Adrenal gland (tissue), 12 donors: ENCODE data around the gene TFDP1. TPM values are rescaled to one million over a fixed set of nuclear protein-coding genes. Genes with fewer than 3 reads are reported as not detected.

Experiments
- DNase-seq, 7 donors: peaks; one replicate each; pipeline ENCODE4 v3.0.0-alpha.2; 2019 to 2020
- H3K27ac ChIP-seq, 5 donors: fragments of 200-600 bp; sonication (generic) in 4 of 5; 1 replicate in 3 of 5; 2 replicates in 2 of 5; pipeline versions ENCODE4 v1.5.1 to v1.8.0; 2016 to 2020; ENCODE audit warnings: mild to moderate bottlenecking in 1 of 5
- H3K27me3 ChIP-seq: fragments of 200-600 bp; 2 replicates; pipeline ENCODE4 v1.8.0; 2021
- H3K36me3 ChIP-seq, 2 donors: fragments of 200-600 bp; replicated peaks in 1 of 2; 1 replicate in 1 of 2; 2 replicates in 1 of 2; pipeline versions ENCODE4 v1.5.1 to v1.8.0; 2018 to 2022
- H3K4me1 ChIP-seq, 2 donors: fragments of 200-600 bp; replicated peaks in 1 of 2; 1 replicate in 1 of 2; 2 replicates in 1 of 2; pipeline versions ENCODE4 v1.5.1 to v1.8.0; 2018 to 2021
- H3K4me3 ChIP-seq, 4 donors: fragments of 200-600 bp; sonication (generic) in 3 of 4; one replicate each; pipeline ENCODE4 v1.5.1; 2016 to 2018
- H3K9me3 ChIP-seq, 3 donors: fragments of 200-600 bp; sonication (generic) in 1 of 3; replicated peaks in 1 of 3; 1 replicate in 2 of 3; 2 replicates in 1 of 3; pipeline versions ENCODE4 v1.5.1 to v1.8.0; 2016 to 2021
- POLR2A ChIP-seq, 2 donors: fragments of 450-650 bp; IDR thresholded peaks; one replicate each; pipeline ENCODE4 v1.6.1; 2017; ENCODE audit warnings: antibody characterized with exemption in 2 of 2, mild to moderate bottlenecking in 2 of 2, moderate library complexity in 1 of 2
- WGBS, 4 donors: extraction: QIAGEN DNeasy Blood & Tissue Kit in 2 of 4; methylation state at CpG; one replicate each; pipeline versions ENCODE4 v1.1.5 to v1.1.7; 2013 to 2017; 5-methylcytosine and 5-hydroxymethylcytosine counted together
- intact Hi-C, 2 donors: fragments of 100-400 bp; cut with DNase I; formaldehyde crosslinking; loops; one replicate each; pipeline versions ENCODE4 v1.14.1 to v1.15.0; 2022 to 2023
- polyA plus RNA-seq, 3 donors: library from polyadenylated mRNA; stranded (reverse); fragments of 200-250 nt in 2 of 3; fragments of 350-450 nt in 1 of 3; fragmentation: Illumina TruSeq in 1 of 3; extraction: RNeasy Lipid Tissue Mini Kit (QIAGEN cat#74804) in 1 of 3; gene quantifications; one replicate each; pipeline ENCODE4 v1.2.3, GENCODE V29; 2013 to 2014
- total RNA-seq, 9 donors: library from RNA; depleted of rRNA in 4 of 9; stranded (reverse); fragments of >200 nt in 4 of 9; fragments of 120-200 nt in 1 of 9; fragmentation: NEBNext Ultra II Directional in 1 of 9; extraction: Animal tissue kit (Norgen Biotek cat#: 25700) in 1 of 9; gene quantifications; one replicate each; pipeline versions ENCODE4 v1.1.0 to v1.2.4, GENCODE V29; 2013 to 2023
- TF ChIP-seq, protein P1 (sequence below), 6 experiments: fragments of 450-650 bp in 4 of 6; fragments of 200-600 bp in 2 of 6; sonication (generic) in 1 of 6; IDR thresholded peaks; 1 replicate in 5 of 6; 2 replicates in 1 of 6; pipeline versions ENCODE4 v1.5.1 to v1.8.0; 2016 to 2021; ENCODE audit warnings: antibody characterized with exemption in 6 of 6, mild to moderate bottlenecking in 2 of 6, moderate library complexity in 1 of 6
- donor health status: healthy with polysubstance abuse.
- donor health status: Bipolar disorder and iron deficiency.
- donor health status: DM: yes; HTN: yes; CAD: no.
- donor health status: DM: no; HTN: no; CAD: no.
- donor health status: DM: no; HTN: no; CAD: no.
- donor health status: DM: yes; HTN: yes; CAD: no.

Gene TFDP1
- total and polyA plus RNA-seq, 12 donors: 16.5 to 50.0 (median 35.5) TPM

GRCh38 chr13:113551081-113552000 lies 33.2 kb upstream of the TFDP1 start:
- TF ChIP-seq, protein P1, sequence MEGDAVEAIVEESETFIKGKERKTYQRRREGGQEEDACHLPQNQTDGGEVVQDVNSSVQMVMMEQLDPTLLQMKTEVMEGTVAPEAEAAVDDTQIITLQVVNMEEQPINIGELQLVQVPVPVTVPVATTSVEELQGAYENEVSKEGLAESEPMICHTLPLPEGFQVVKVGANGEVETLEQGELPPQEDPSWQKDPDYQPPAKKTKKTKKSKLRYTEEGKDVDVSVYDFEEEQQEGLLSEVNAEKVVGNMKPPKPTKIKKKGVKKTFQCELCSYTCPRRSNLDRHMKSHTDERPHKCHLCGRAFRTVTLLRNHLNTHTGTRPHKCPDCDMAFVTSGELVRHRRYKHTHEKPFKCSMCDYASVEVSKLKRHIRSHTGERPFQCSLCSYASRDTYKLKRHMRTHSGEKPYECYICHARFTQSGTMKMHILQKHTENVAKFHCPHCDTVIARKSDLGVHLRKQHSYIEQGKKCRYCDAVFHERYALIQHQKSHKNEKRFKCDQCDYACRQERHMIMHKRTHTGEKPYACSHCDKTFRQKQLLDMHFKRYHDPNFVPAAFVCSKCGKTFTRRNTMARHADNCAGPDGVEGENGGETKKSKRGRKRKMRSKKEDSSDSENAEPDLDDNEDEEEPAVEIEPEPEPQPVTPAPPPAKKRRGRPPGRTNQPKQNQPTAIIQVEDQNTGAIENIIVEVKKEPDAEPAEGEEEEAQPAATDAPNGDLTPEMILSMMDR (IDR thresholded peaks at IDR 0.05): no peak
- TF ChIP-seq POLR2A (IDR thresholded peaks at IDR 0.05): no peak
- Histone ChIP-seq H3K4me3 (no peak overlapping the region), H3K36me3 (peaks cover 0 to 18% of the 10 kb centered on the region in 2 donors), H3K9me3 (no peaks in the 10 kb centered on the region), H3K4me1 (peaks cover 0 to 2% of the 10 kb centered on the region in 2 donors), H3K27ac (no peak overlapping the region), H3K27me3 (no peaks in the 10 kb centered on the region)
- WGBS, 4 donors: 85 to 93% (median 89%) methylated on average over 15 to 16 of the region's 16 CpGs
- DNase-seq: peak in 2 of 7 donors; percentile 13 to 47
- intact Hi-C loops: no loop called here

DNA sequence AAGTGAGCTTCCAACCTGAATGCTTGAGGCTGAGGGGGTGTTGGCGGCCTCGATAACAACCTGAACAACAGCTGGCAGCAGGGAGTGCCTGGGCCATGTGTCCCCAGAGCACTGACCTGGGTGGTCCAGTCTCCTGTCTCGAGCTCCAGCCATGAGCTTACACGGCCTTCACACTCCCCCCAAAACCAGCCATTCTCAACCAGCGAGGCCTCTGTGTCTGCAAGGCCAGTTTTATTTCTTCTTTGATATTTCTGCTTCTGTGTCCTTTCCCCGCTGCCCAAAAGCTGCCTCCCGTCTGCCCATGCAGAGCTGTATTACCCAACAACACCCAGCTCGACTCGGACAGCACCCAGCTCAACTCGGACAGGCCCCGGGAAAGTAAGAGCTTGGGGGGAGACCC lies 32.5 kb upstream of the TFDP1 start:
- no peaks in the 10 kb centered on the region for H3K9me3 ChIP-seq
- H3K27me3 ChIP-seq: no peaks in the 10 kb centered on the region
- H3K36me3 ChIP-seq: peaks cover 0 to 18% of the 10 kb centered on the region in 2 donors
- peak in 1 of 7 donors; percentile 16 for DNase-seq
- no peak overlapping the region for H3K4me3 ChIP-seq
- intact Hi-C loops: no loop called here
- H3K4me1 ChIP-seq: no peaks in the 10 kb centered on the region
- H3K27ac ChIP-seq: no peak overlapping the region
- TF ChIP-seq, protein P1 (IDR thresholded peaks at IDR 0.05): no peak
- no peak for TF ChIP-seq POLR2A (IDR thresholded peaks at IDR 0.05)
- 89 to 95% (median 95%) methylated on average over 11 of the region's 11 CpGs for WGBS, 4 donors

- Histone ChIP-seq H3K4me1 (no peaks in the 10 kb centered on the region), H3K9me3 (no peaks in the 10 kb centered on the region), H3K27ac (no peak overlapping the region), H3K4me3 (no peak overlapping the region), H3K27me3 (no peaks in the 10 kb centered on the region), H3K36me3 (peaks cover 0 to 18% of the 10 kb centered on the region in 2 donors)
- DNase-seq: peak in 3 of 7 donors; percentile 22 to 54 (median 25)
- intact Hi-C loops: no loop called here
- TF ChIP-seq, protein P1 (IDR thresholded peaks at IDR 0.05): no peak
- no peak for TF ChIP-seq POLR2A (IDR thresholded peaks at IDR 0.05)
- WGBS, 4 donors: 70 to 79% (median 76%) methylated on average over 16 of the region's 16 CpGs
Observed at GRCh38 chr13:113552786-113553434, 31.6 kb upstream of the TFDP1 start.
